Breast epithelium (tissue), 3 donors: ENCODE data around the gene CD84.

Experiments
- CTCF ChIP-seq, 3 donors: fragments of 450-650 bp; IDR thresholded peaks; one replicate each; pipeline ENCODE4 v1.5.1; 2016 to 2017; ENCODE audit warnings: antibody characterized with exemption in 3 of 3, mild to moderate bottlenecking in 3 of 3, moderate library complexity in 3 of 3
- POLR2A ChIP-seq: fragments of 450-650 bp; IDR thresholded peaks from one replicate; pipeline ENCODE4 v1.6.1; 2016; ENCODE audit warnings: antibody characterized with exemption, mild to moderate bottlenecking, moderate library complexity

- TF ChIP-seq CTCF (IDR thresholded peaks at IDR 0.05) = no peak
- TF ChIP-seq POLR2A = no peak
Observed at GRCh38 chr1:160546942-160547341, 32.4 kb downstream of the CD84 start.
